OCI-LY7 (cell line): ENCODE results near the gene TMEM63A. TPM values are rescaled to one million over a fixed set of nuclear protein-coding genes. Genes with fewer than 3 reads are reported as not detected.

Experiments
- BruUV-seq: library from RNA; stranded (reverse); fragments of 400-500 nt; replicated peaks from 2 replicates; lab custom pipeline; 2021; lab: Mats Ljungman, UMichigan
- CTCF ChIA-PET: fragments of 300-600 bp; sonication (Branson Sonifier 250); formaldehyde crosslinking; loops from one replicate; lab custom pipeline; 2022; ENCODE audit warnings: antibody characterized with exemption; ENCODE audit not compliant: unreplicated experiment; lab: Charles Lee
- POLR2A ChIA-PET: fragments of 300-600 bp; sonication (Branson Sonifier 250); formaldehyde crosslinking; loops from one replicate; lab custom pipeline; 2022; ENCODE audit warnings: antibody characterized with exemption; lab: Charles Lee
- DNase-seq: peaks from one replicate; pipeline ENCODE4 v3.0.0-alpha.2; 2015; ENCODE audit warnings: low spot score
- H2AFZ ChIP-seq: fragments of 200-600 bp; sonication (generic), shearing (Covaris generic); 2 replicates; pipeline ENCODE4 v1.6.1; 2014; ENCODE audit warnings: mild to moderate bottlenecking, antibody characterized with exemption, low read length, moderate library complexity
- H3K27ac ChIP-seq: fragments of 200-600 bp; sonication (generic); 2 replicates; pipeline ENCODE4 v1.5.1; 2014; ENCODE audit warnings: mixed run types, low read depth, mild to moderate bottlenecking, moderate library complexity, low read length, inconsistent platforms; ENCODE audit not compliant: poor library complexity, severe bottlenecking
- H3K36me3 ChIP-seq: fragments of 200-600 bp; sonication (generic); 2 replicates; pipeline ENCODE4 v1.6.1; 2014; ENCODE audit warnings: mild to moderate bottlenecking, antibody characterized with exemption, low read length, moderate library complexity, mixed read lengths; ENCODE audit not compliant: insufficient read depth
- H3K4me1 ChIP-seq: fragments of 200-600 bp; sonication (generic); 2 replicates; pipeline ENCODE4 v1.5.1; 2014; ENCODE audit warnings: mild to moderate bottlenecking, low read length; ENCODE audit not compliant: insufficient read depth, poor library complexity, severe bottlenecking
- H3K4me2 ChIP-seq: fragments of 200-600 bp; sonication (generic); 2 replicates; pipeline ENCODE4 v1.6.1; 2014; ENCODE audit warnings: mild to moderate bottlenecking, low read length
- H3K4me3 ChIP-seq: fragments of 200-600 bp; sonication (generic); 2 replicates; pipeline ENCODE4 v1.5.1; 2014; ENCODE audit warnings: mild to moderate bottlenecking, low read depth, low read length; ENCODE audit not compliant: poor library complexity, severe bottlenecking
- H3K79me2 ChIP-seq: fragments of 200-600 bp; sonication (generic); 2 replicates; pipeline ENCODE4 v1.6.1; 2016; ENCODE audit warnings: low read depth, mild to moderate bottlenecking, low read length, moderate library complexity, mixed read lengths; ENCODE audit not compliant: insufficient read depth
- H3K9me2 ChIP-seq: fragments of 200-600 bp; sonication (generic); 2 replicates; pipeline ENCODE4 v1.6.1; 2016; ENCODE audit warnings: mild to moderate bottlenecking, low read length, mixed read lengths; ENCODE audit not compliant: insufficient read depth
- H3K9me3 ChIP-seq: fragments of 200-600 bp; sonication (generic); 2 replicates; pipeline ENCODE4 v1.6.1; 2014; ENCODE audit warnings: mild to moderate bottlenecking, mixed run types, low read length, mixed read lengths
- H4K20me1 ChIP-seq: fragments of 200-600 bp; sonication (generic); 2 replicates; pipeline ENCODE4 v1.6.1; 2014; ENCODE audit warnings: mild to moderate bottlenecking, antibody characterized with exemption, low read length, moderate library complexity, mixed read lengths; ENCODE audit not compliant: insufficient read depth
- EZH2phosphoT487 ChIP-seq: fragments of 200-600 bp; sonication (generic); IDR thresholded peaks from 2 replicates; pipeline ENCODE4 v1.6.1; 2018; ENCODE audit warnings: low read depth, borderline replicate concordance, mild to moderate bottlenecking, mixed run types, antibody characterized with exemption, low read length, moderate library complexity, mixed read lengths
- intact Hi-C: fragments of 100-400 bp; cut with micrococcal nuclease; formaldehyde crosslinking; loops from one replicate; pipeline ENCODE4 v1.10.0; 2022; ENCODE audit not compliant: unreplicated experiment
- total RNA-seq, 2 experiments: library from RNA; depleted of rRNA in 1 of 2; stranded (reverse); fragments of >200 nt in 1 of 2; shearing (Covaris generic) in 1 of 2; gene quantifications; 2 replicates each; pipeline ENCODE4 v1.2.3, GENCODE V29; 2014 to 2022
- TF ChIP-seq, protein P1 (sequence below): fragments of 200-600 bp; sonication (generic); conservative IDR thresholded peaks from 2 replicates; pipeline ENCODE4 v1.5.1; 2014; ENCODE audit warnings: mild to moderate bottlenecking, antibody characterized with exemption, low read length, moderate library complexity, mixed read lengths

The TMEM63A gene
- total RNA-seq, 2 experiments from 2014 or later, result 21.0 to 46.5 TPM

GRCh38 chr1:225889743-225890142 lies 7.6 kb upstream of the TMEM63A start:
- no peaks in the 10 kb centered on the region for H3K4me1 ChIP-seq
- no peaks in the 10 kb centered on the region for H4K20me1 ChIP-seq
- no peak overlapping the region for H3K27ac ChIP-seq
- no TSS peak for BruUV-seq
- no peaks in the 10 kb centered on the region for H3K79me2 ChIP-seq
- ChIA-PET CTCF (interaction anchor here (0.6 kb wide), 1 partner anchor 189 kb away, joined by 3 read pairs; no protein-coding TSS in a partner anchor), POLR2A (interaction anchor here (1.2 to 1.3 kb wide), 2 partner anchors 11 to 20 kb away, joined by 3 read pairs; no protein-coding TSS in a partner anchor)
- no peak overlapping the region for H3K4me2 ChIP-seq
- no peaks in the 10 kb centered on the region for H3K9me2 ChIP-seq
- no peaks in the 10 kb centered on the region for H3K36me3 ChIP-seq
- H3K4me3 ChIP-seq, result no peak overlapping the region
- DNase-seq, result no peak
- H3K9me3 ChIP-seq, result no peaks in the 10 kb centered on the region
- H2AFZ ChIP-seq, result no peak overlapping the region
- intact Hi-C loops, result no loop called here
- TF ChIP-seq, protein P1, sequence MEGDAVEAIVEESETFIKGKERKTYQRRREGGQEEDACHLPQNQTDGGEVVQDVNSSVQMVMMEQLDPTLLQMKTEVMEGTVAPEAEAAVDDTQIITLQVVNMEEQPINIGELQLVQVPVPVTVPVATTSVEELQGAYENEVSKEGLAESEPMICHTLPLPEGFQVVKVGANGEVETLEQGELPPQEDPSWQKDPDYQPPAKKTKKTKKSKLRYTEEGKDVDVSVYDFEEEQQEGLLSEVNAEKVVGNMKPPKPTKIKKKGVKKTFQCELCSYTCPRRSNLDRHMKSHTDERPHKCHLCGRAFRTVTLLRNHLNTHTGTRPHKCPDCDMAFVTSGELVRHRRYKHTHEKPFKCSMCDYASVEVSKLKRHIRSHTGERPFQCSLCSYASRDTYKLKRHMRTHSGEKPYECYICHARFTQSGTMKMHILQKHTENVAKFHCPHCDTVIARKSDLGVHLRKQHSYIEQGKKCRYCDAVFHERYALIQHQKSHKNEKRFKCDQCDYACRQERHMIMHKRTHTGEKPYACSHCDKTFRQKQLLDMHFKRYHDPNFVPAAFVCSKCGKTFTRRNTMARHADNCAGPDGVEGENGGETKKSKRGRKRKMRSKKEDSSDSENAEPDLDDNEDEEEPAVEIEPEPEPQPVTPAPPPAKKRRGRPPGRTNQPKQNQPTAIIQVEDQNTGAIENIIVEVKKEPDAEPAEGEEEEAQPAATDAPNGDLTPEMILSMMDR, result no peak
- no peak for TF ChIP-seq EZH2phosphoT487

DNA sequence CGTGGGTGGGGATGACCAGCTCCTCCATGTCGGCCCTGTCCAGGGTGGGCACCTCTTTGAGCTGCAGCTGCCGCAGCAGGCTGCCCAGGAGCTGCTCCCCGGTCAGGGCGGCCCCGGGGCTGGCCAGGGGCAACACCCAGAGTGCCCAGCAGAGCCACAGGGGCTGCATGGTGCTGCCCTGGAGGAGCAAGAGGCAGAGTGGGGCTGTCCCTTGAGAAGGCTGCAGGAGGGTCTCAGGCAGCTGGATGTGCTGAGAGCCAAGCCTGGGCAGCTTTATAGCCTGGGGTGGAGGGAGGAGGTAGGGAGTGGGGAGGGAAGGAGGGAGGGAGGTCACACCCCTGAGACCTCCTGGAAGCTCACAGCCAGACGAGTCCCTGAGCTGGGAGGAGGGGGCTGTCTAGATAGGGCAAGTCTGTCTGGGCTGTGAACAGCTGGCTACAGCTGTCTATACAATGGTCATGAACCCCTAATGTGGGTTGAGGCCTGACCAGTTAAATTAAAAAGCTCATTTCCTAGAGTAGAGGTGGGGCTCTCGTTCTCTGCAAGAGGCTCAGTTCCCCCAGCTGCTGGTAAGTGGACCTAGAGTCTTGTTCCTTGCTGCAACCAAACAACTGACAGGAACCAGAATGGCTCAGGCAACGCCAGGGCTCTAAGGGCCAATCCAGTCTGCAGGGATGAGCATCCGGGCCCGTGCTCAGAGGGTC lies 6.9 kb upstream of the TMEM63A start, which contains the start of gene LEFTY1:
Gene LEFTY1 (minus strand): TSS at position 249 of the 704 bp plus-strand sequence. CDS start 80 bp downstream, at position 169.
- DNase-seq, result no peak
- Histone ChIP-seq H4K20me1 (no peaks in the 10 kb centered on the region), H2AFZ (no peak within 1 kb of the TSS), H3K9me2 (no peaks in the 10 kb centered on the region), H3K4me1 (no peaks in the 10 kb centered on the region), H3K4me3 (no peak within 1 kb of the TSS), H3K4me2 (no peak within 1 kb of the TSS), H3K36me3 (no peaks in the 10 kb centered on the region), H3K79me2 (no peaks in the 10 kb centered on the region), H3K9me3 (no peaks in the 10 kb centered on the region), H3K27ac (no peak within 1 kb of the TSS)
- TF ChIP-seq, protein P1, result no peak
- no peak for TF ChIP-seq EZH2phosphoT487
- ChIA-PET POLR2A (interaction anchor here (0.6 to 1.3 kb wide), 4 partner anchors 12 to 77 kb away, joined by 3 to 4 read pairs (median 3); no protein-coding TSS in a partner anchor), CTCF (interaction anchor here (0.6 kb wide), 2 partner anchors 8 to 188 kb away, joined by 3 read pairs; no protein-coding TSS in a partner anchor)
- no TSS peak for BruUV-seq
- intact Hi-C loops, result no loop called here
